Psoas muscle (tissue), 8 donors: ENCODE measurements around the gene CLCN1. TPM values are rescaled to one million over a fixed set of nuclear protein-coding genes. Genes with fewer than 3 reads are reported as not detected.

ENCODE experiments used
- ATAC-seq, 4 donors: fragments of 200-7000 bp; cut with Tn5 transposase; one replicate each; pipeline ENCODE4 v1.9.1; 2020; ENCODE audit warnings: moderate library complexity in 3 of 4, mild to moderate bottlenecking in 2 of 4
- DNase-seq, 2 donors: peaks; one replicate each; pipeline ENCODE4 v3.0.0-alpha.2; 2020
- H3K27ac ChIP-seq: fragments of 200-600 bp; one replicate; pipeline ENCODE4 v1.8.0; 2022
- H3K27me3 ChIP-seq, 3 donors: fragments of 200-600 bp in 1 of 3; one replicate each; pipeline versions ENCODE4 v1.6.1 to v1.8.0; 2013 to 2022; ENCODE audit warnings: low read length in 2 of 3, mild to moderate bottlenecking in 2 of 3, moderate library complexity in 1 of 3; ENCODE audit not compliant: insufficient read depth in 3 of 3
- H3K36me3 ChIP-seq, 2 donors: fragments of 200-600 bp in 1 of 2; one replicate each; pipeline versions ENCODE4 v1.6.1 to v1.8.0; 2013 to 2022; ENCODE audit warnings: low read depth in 1 of 2, mild to moderate bottlenecking in 1 of 2, moderate library complexity in 1 of 2; ENCODE audit not compliant: insufficient read depth in 1 of 2
- H3K4me1 ChIP-seq: fragments of 200-600 bp; one replicate; pipeline ENCODE4 v1.8.0; 2022
- H3K4me3 ChIP-seq: fragments of 200-600 bp; one replicate; pipeline ENCODE4 v1.8.0; 2022; ENCODE audit warnings: mild to moderate bottlenecking
- H3K9me3 ChIP-seq: fragments of 200-600 bp; one replicate; pipeline ENCODE4 v1.8.0; 2022
- WGBS, 3 donors: extraction: QIAGEN DNeasy Blood & Tissue Kit; methylation state at CpG; one replicate each; pipeline versions ENCODE4 v1.1.6 to v1.1.7; 2013; 5-methylcytosine and 5-hydroxymethylcytosine counted together
- intact Hi-C, 2 donors: fragments of 100-400 bp; cut with DNase I; formaldehyde crosslinking; loops; one replicate each; pipeline versions ENCODE4 v1.11.0 to v1.14.2; 2022
- polyA plus RNA-seq, 3 donors: library from polyadenylated mRNA; stranded (reverse); fragments of 200-250 nt; gene quantifications; one replicate each; pipeline ENCODE4 v1.2.3, GENCODE V29; 2013
- total RNA-seq, 4 donors: library from RNA; stranded (reverse); fragmentation: NEBNext Ultra II Directional in 2 of 4; extraction: Animal tissue kit (Norgen Biotek cat#: 25700) in 2 of 4; gene quantifications; one replicate each; pipeline versions ENCODE4 v1.2.1 to v1.2.4, GENCODE V29; 2021 to 2023
- TF ChIP-seq, protein P1 (sequence below): fragments of 200-600 bp; IDR thresholded peaks from one replicate; pipeline ENCODE4 v1.8.0; 2022; ENCODE audit warnings: antibody characterized with exemption
- donor health status: healthy with polysubstance abuse.
- donor health status: DM: no; HTN: no; CAD: no; lungs with moderate emphysema.
- donor health status: Bipolar disorder and iron deficiency.
- donor health status: healthy.
- donor health status: DM: yes; HTN: yes; CAD: no.
- donor health status: DM: no; HTN: no; CAD: no.
- donor health status: DM: no; HTN: no; CAD: no.
- donor health status: DM: yes; HTN: yes; CAD: no.

The CLCN1 gene
- total and polyA plus RNA-seq, 7 donors, result 0.73 to 10.9 (median 3.6) TPM

- Histone ChIP-seq H3K4me3 (no peak overlapping the region), H3K27me3 (no peaks in the 10 kb centered on the region), H3K36me3 (no peaks in the 10 kb centered on the region), H3K9me3 (no peaks in the 10 kb centered on the region), H3K4me1 (no peaks in the 10 kb centered on the region), H3K27ac (no peak overlapping the region)
- TF ChIP-seq, protein P1, sequence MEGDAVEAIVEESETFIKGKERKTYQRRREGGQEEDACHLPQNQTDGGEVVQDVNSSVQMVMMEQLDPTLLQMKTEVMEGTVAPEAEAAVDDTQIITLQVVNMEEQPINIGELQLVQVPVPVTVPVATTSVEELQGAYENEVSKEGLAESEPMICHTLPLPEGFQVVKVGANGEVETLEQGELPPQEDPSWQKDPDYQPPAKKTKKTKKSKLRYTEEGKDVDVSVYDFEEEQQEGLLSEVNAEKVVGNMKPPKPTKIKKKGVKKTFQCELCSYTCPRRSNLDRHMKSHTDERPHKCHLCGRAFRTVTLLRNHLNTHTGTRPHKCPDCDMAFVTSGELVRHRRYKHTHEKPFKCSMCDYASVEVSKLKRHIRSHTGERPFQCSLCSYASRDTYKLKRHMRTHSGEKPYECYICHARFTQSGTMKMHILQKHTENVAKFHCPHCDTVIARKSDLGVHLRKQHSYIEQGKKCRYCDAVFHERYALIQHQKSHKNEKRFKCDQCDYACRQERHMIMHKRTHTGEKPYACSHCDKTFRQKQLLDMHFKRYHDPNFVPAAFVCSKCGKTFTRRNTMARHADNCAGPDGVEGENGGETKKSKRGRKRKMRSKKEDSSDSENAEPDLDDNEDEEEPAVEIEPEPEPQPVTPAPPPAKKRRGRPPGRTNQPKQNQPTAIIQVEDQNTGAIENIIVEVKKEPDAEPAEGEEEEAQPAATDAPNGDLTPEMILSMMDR, result no peak
- 97% methylated on average over 8 of the region's 8 CpGs for WGBS, 3 donors
- intact Hi-C loops, result no loop called here
- ATAC-seq (no peak), DNase-seq (no peak)
Measured at GRCh38 chr7:143282124-143282523, 33.8 kb upstream of the CLCN1 start.

DNA sequence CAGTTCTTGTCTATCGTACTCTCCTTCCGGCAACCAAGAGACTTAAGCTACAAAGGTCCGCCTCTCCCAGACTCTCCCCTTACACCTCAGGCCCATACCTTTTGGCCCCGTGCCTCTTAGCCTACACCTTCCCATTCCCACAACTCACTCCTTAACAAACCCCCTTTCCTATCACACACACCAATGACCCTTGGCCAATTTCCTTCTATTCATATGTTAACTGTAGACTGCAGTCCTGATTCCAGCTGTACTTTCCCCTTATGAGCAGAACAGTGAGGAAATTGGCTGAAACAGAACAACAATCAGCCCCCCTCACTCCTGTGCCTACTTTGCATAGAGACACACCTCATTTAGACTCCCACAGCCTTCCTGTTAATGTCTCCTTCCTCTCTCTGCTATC, 32.5 kb upstream of the CLCN1 start:
- H3K36me3 ChIP-seq, result no peaks in the 10 kb centered on the region
- H3K4me3 ChIP-seq, result no peak overlapping the region
- intact Hi-C loops, result no loop called here
- H3K9me3 ChIP-seq, result no peaks in the 10 kb centered on the region
- H3K27me3 ChIP-seq, result no peaks in the 10 kb centered on the region
- DNase-seq (no peak), ATAC-seq (no peak)
- H3K4me1 ChIP-seq, result no peaks in the 10 kb centered on the region
- 71 to 77% (median 76%) methylated on average over 4 of the region's 4 CpGs for WGBS, 3 donors
- TF ChIP-seq, protein P1, result no peak
- no peak overlapping the region for H3K27ac ChIP-seq

- no peak for DNase-seq
Measured at GRCh38 chr7:143284591-143285469, 31.1 kb upstream of the CLCN1 start, which contains the start of gene TMEM139. Gene TMEM139 (plus strand): TSS chr7:143284958. CDS start chr7:143285958, 1,000 bp downstream.

GRCh38 chr7:143285470-143285778, 30.5 kb upstream of the CLCN1 start:
- intact Hi-C loops, result no loop called here
- H3K4me1 ChIP-seq, result peaks cover 17% of the 10 kb centered on the region

More at GRCh38 chr7:143284591-143285469, 31.1 kb upstream of the CLCN1 start, which contains the start of gene TMEM139:
- Histone ChIP-seq H3K36me3 (no peaks in the 10 kb centered on the region), H3K27me3 (no peaks in the 10 kb centered on the region), H3K9me3 (no peaks in the 10 kb centered on the region), H3K4me1 (peaks cover 11% of the 10 kb centered on the region), H3K27ac (no peak within 1 kb of the TSS), H3K4me3 (no peak within 1 kb of the TSS)
- intact Hi-C loops, result no loop called here
- TF ChIP-seq, protein P1, result no peak
- 65 to 75% (median 74%) methylated on average over 19 of the region's 19 CpGs for WGBS, 3 donors
- no peak for ATAC-seq

More at GRCh38 chr7:143285470-143285778, 30.5 kb upstream of the CLCN1 start:
- no peak overlapping the region for H3K4me3 ChIP-seq
- H3K27ac ChIP-seq, result no peak overlapping the region
- H3K36me3 ChIP-seq, result no peaks in the 10 kb centered on the region
- DNase-seq (no peak), ATAC-seq (no peak)
- TF ChIP-seq, protein P1, result no peak
- no peaks in the 10 kb centered on the region for H3K27me3 ChIP-seq
- WGBS, 3 donors, result 71 to 89% (median 84%) methylated on average over 3 of the region's 3 CpGs
- H3K9me3 ChIP-seq, result no peaks in the 10 kb centered on the region
